SKM-1 (cell line): ENCODE measurements around the gene PDE2A.
"Not testable (repeated sequence)": the region's sequence is repeated elsewhere in the genome, so short reads cannot be mapped to it uniquely, and the experiment has no call there.

Experiments used
- DNase-seq: peaks from one replicate; lab custom pipeline; 2025; ENCODE audit not compliant: unreplicated experiment; lab: John Stamatoyannopoulos, UW

The PDE2A gene

GRCh38 chr11:72578566-72578965 is 95.7 kb downstream of the PDE2A start:
- DNase-seq = no peak

- no peak for DNase-seq
These were observed 96.2 kb downstream of the PDE2A start for GRCh38 chr11:72578051-72578450.

GRCh38 chr11:72577271-72577721 is 96.9 kb downstream of the PDE2A start:
- no peak for DNase-seq

- DNase-seq = no peak
These were observed 97.6 kb downstream of the PDE2A start for GRCh38 chr11:72576661-72577060.

DNA sequence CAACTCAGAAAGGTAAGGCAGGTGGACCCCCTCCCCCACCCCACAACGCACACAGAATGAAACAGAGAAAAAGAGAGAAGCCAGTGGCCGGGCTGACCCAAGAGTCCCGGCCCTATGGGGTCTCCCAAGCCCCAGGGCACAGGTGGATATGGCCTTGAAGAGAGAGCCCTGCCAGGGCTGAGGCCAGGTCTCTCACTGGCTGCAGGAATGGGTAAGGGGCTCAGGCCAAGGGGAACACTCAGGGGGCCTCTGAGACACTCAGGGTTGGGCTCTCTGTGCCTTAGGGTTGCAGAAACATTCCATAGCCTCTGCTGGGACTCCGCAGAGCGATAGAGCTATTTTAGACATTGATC is 98.0 kb downstream of the PDE2A start:
- DNase-seq = no peak

GRCh38 chr11:72575533-72576242 is 98.5 kb downstream of the PDE2A start:
- no peak for DNase-seq

DNA sequence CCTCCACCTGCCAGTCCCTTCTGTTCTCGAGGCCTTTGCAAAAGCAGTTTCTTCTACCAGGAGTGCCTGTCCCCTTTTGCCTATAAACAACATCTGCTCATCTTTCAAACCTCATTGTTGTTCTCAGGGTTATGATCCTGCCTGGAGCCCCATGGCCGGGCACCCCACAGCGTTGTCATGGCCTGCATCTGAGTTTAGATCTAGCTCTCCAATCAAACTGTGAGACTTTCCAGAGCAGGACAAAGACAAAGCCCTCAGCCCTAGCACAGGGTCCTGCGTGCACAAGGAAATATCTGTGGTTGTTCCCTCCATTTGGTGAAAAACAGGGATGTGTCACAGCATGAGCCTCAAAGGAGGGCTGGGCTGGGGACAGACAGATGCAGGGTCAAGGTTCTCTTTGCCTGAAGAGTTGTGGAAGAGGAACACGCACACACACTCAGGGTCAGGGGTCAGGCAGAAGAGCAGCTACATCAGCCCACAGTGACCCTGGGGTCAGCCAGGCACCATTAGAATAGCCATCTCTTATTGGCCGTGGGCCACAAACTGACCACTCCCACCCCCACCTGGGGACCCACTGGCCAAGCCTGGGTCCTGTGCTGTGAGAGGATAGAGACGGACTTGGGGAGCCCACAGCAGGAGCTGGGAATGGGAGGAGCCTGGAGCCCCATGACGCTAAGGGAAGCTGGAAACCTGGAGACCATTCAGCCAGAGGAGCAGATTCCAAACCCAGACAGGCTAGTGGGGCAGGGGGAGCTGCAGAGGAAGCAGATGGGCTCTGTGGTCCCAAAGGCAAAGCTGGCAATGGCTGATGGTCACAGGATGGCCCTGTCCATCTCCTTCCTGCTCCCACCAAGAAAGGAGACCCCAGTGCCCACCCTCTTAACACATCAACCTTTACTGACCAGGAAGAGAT is 99.4 kb downstream of the PDE2A start:
- DNase-seq = no peak

- no peak for DNase-seq
These were observed 100.3 kb downstream of the PDE2A start for GRCh38 chr11:72573855-72574445.

DNA sequence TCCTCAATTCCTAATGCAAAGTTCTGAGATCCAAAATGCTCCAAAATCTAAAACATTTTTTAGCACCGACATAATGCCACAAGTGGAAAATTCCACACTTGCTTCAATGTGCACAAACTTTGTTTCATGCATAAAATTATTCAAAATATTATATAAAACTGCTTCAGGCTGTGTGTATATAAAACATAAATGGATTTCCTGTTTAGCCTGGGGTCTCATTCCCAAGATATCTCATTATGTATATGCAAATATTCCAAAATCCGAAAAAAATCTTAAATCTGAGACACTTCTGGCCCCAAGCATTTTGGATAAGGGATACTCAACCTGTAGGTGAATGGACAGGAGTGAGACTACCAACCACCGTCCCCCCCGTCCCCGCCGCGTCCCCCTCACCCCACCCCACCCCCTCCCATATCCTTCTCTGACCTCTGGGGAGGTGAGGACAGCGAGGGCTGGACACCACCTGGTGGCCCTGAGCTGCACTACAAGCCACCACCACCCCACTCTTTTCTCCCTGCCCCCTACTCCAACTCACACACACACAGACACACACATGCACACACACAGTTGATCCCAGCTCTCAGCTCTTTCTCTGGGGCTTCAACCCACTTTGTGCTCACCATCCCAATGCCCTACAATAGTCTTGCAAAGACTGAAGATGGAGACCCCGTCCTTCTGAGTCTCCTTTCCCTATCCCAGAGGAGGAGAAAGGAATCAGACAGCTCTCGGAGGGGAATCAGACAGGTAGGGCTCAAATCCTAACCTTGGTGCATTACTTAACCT is 101.0 kb downstream of the PDE2A start:
- no peak for DNase-seq

- DNase-seq = not testable (repeated sequence)
These were observed 101.7 kb downstream of the PDE2A start for GRCh38 chr11:72572540-72572939.

GRCh38 chr11:72570893-72571661 is 103.1 kb downstream of the PDE2A start:
- no peak for DNase-seq

DNA sequence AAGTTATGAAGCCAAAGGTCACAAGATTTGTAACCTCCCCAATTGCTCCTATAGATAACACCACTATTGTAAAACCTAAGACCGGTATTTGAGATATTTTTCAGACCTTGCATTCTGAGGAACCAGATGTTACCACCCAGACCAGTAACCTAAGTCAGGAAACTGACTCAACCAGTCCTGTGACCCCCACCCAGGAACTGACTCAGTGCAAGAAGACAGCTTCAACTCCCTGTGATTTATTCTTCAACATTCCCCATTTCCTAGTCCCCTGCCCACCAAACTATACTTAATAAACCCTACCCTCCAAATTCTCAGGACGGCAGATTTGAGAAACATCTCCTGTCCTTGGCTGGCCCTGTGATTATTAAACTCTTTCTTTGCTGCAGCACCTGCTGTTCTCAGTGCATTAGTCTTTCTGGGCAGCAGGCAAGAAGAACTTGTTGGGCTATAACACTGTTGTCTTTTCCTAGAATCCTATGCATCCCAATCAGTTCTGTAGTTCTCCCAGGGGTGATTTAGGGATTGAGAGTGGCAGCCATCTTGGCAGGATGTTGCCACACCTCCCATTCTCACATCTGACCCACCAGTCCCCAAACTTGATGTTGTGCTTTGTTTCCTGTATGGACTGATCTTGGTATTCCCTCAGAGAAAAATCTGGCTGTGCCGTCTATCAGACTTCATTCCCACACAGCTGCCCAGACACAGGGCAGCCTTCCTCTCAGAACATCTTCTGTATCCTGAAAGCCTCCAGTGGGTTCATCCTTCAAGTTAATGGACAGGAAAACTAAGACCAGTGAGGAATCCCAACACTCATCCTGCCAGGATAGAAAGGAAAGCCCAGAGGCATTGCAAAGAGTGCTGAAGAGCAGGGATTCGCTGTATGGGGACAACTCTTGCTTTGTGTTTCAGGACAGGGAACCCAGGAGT is 104.0 kb downstream of the PDE2A start:
- DNase-seq = no peak

DNA sequence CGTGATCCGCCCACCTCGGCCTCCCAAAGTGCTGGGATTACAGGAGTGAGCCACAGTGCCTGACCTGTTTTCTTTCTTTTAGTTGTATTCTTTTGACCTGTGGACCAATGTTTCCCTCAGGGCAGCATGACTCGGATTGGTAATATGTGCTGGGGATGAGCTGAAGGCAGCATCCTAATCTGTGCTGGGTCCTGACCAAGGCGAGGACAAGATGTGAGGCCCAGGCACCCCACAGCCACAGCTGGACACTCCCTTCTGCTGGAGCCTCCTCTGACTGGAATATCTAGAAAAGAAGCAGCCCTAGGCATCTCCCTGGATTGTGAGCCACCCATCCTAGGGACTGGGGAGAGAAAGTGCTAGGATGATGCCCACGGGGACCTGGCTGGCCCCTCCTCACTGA is 105.4 kb downstream of the PDE2A start:
- DNase-seq = no peak

DNA sequence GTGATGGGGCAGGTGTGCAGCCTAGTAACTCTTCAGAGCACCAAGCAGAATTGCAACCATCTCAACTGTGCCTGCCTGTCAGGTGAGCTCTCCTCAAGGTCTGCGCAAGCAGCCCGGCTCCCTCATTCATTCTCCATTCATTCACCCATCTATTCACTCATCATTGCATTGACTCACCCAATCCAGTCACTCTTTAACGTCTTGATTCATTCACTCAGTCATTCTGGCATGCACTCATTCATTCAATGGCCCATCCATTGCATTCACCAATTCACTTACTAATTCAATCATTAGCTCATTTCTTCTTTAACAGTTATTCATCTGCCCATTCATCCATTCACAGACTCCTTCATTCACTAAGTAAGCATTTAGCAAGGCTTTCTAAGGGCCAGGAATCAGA is 111.8 kb downstream of the PDE2A start:
- DNase-seq = no peak

GRCh38 chr11:72561856-72562255 is 112.4 kb downstream of the PDE2A start:
- no peak for DNase-seq

DNA sequence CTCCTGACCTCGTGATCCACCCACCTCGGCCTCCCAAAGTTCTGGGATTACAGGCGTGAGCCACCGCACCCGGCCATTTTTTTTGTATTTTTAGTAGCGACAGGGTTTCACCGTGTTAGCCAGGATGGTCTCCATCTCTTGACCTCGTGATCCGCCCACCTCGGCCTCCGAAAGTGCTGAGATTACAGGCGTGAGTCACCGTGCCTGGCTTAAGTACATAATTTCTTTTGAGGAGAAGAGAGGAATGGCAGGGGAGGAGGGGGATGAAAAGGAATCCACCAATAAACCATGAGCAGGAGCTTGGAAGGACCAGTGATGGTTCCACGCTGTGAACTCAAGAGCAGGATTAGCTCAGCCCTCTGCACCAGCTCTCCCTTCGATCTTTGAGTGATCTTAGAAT is 113.4 kb downstream of the PDE2A start:
- DNase-seq = not testable (repeated sequence)

DNA sequence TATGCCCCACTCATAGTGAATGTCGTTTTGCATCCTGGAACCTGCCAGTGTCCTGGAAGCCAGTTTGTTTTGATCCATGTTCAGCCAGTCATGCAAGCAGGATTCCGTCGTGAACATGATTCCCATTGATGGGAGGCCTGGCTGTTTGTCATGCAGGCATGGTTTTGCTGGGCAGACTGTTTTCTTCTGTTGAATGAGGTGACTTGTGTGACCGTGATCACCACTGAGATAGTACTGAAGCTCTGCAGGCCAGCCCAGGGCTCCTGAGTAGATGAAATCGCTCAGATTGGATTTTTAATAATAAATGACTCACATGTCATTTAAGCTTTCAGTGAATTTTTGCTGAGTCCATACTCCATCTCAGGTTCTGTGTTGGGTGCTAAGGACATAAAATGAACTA is 117.8 kb downstream of the PDE2A start:
- DNase-seq = no peak

DNA sequence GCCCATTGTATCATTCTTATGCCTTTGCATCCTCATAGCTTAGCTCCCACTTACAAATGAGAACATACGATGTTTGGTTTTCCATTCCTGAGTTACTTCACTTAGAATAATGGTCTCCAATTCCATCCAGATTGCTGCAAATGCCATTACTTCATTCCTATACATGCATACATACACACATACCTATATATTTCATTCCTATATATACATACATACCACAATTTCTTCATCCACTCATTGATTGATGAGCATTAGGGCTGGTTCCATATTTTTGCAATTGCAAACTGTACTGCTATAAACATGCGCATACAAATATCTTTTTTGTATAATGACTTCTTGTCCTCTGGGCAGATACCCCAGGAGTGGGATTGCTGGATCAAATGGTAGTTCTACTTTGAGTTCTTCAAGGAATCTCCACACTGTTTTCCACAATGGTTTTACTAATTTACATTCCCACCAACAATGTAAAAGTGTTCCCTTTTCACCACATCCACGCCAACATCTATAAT is 119.2 kb downstream of the PDE2A start:
- not testable (repeated sequence) for DNase-seq

- DNase-seq = no peak
These were observed 120.5 kb downstream of the PDE2A start for GRCh38 chr11:72553706-72554105.
